ENCODE measurements around the gene MYDGF. TPM values are rescaled to one million over a fixed set of nuclear protein-coding genes. Genes with fewer than 3 reads are reported as not detected.

Gene MYDGF
- total RNA-seq, 1 donor from 2014 or later: 131 TPM

DNA sequence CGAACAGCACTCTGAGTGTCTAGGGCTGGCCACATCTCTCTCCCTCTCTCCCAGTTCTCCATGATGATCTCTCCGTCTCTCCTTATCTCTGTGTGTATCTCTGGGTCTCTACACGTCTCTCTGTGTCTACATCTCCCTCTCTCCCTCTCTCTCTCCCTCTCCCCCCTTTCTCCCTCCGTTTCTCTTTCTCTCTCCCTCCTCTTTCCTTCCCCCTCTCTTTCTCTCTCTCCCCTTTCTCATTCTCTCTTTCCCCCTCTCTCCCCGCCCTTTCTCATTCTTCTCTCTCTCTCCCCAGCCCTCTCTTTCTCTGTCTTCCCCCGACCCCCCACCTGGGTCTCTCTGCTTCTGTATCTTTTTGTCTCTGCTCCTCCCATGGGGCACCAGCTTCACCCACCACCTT lies 52.1 kb downstream of the MYDGF start:
- Histone ChIP-seq H3K9ac (ENCODE audit: low read length) (no peak overlapping the region), H3K9me3 (ENCODE audit: insufficient read depth, low read depth, low read length) (no peaks in the 10 kb centered on the region), H3K4me1 (ENCODE audit: insufficient read depth, low read length) (no peaks in the 10 kb centered on the region), H4K20me1 (ENCODE audit: insufficient read depth, low read length) (no peaks in the 10 kb centered on the region), H3K4me3 (ENCODE audit: insufficient read depth, low read depth, low read length) (no peak overlapping the region), H3K36me3 (ENCODE audit: insufficient read depth, low read length) (no peaks in the 10 kb centered on the region), H3K79me2 (ENCODE audit: insufficient read depth, low read length) (no peaks in the 10 kb centered on the region), H3K4me2 (ENCODE audit: low read length) (no peak overlapping the region), H3K27ac (ENCODE audit: low read depth, low read length) (no peak overlapping the region), H3K27me3 (ENCODE audit: insufficient read depth, low read length) (peaks cover 10% of the 10 kb centered on the region), H2AFZ (ENCODE audit: low read depth, low read length) (no peak overlapping the region)
- Mint-ChIP-seq H3K27me3 (ENCODE audit: low read depth, unreplicated experiment) (peaks cover 22% of the 10 kb centered on the region), H3K27ac (ENCODE audit: unreplicated experiment) (no peak overlapping the region), H3K4me3 (ENCODE audit: unreplicated experiment) (no peak overlapping the region), H3K4me1 (ENCODE audit: low read depth, unreplicated experiment) (no peaks in the 10 kb centered on the region), H3K36me3 (ENCODE audit: low read depth, unreplicated experiment) (no peaks in the 10 kb centered on the region), H3K9me3 (ENCODE audit: unreplicated experiment) (no peaks in the 10 kb centered on the region)
- DNase-seq (ENCODE audit: low read depth) (no peak), FAIRE-seq (no peak)
- TF ChIP-seq, protein P1, sequence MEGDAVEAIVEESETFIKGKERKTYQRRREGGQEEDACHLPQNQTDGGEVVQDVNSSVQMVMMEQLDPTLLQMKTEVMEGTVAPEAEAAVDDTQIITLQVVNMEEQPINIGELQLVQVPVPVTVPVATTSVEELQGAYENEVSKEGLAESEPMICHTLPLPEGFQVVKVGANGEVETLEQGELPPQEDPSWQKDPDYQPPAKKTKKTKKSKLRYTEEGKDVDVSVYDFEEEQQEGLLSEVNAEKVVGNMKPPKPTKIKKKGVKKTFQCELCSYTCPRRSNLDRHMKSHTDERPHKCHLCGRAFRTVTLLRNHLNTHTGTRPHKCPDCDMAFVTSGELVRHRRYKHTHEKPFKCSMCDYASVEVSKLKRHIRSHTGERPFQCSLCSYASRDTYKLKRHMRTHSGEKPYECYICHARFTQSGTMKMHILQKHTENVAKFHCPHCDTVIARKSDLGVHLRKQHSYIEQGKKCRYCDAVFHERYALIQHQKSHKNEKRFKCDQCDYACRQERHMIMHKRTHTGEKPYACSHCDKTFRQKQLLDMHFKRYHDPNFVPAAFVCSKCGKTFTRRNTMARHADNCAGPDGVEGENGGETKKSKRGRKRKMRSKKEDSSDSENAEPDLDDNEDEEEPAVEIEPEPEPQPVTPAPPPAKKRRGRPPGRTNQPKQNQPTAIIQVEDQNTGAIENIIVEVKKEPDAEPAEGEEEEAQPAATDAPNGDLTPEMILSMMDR (IDR thresholded peaks at IDR 0.05; ENCODE audit: insufficient read depth, low read depth, low read length): no peak
- TF ChIP-seq EZH2 (IDR thresholded peaks at IDR 0.05; ENCODE audit: insufficient read depth, low read length): no peak

DNA sequence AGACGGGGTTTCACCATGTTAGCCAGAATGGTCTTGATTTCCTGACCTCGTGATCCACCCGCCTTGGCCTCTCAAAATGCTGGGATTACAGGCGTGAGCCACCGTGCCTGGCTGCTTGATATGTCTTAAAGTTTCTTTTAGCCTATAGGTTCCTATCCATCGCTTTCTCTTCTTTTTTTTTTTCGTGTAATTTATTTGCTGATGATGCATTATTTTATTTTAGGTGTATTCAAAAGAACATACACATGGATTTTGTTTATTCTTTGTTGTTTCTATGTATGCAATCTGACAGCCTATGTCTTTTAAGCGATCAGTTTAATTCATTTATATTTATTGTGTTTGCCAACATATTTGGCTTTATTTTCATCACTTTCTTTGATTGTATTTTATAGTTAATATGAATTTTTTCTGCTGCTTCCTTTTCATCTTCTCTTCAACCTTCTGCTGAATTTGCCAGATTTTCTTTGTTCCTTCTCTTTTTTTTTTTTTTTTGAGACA lies 56.8 kb downstream of the MYDGF start:
- Histone ChIP-seq H3K27me3 (ENCODE audit: insufficient read depth, low read length) (peaks cover 15% of the 10 kb centered on the region), H2AFZ (ENCODE audit: low read depth, low read length) (no peak overlapping the region), H3K4me3 (ENCODE audit: insufficient read depth, low read depth, low read length) (no peak overlapping the region), H3K4me2 (ENCODE audit: low read length) (no peak overlapping the region), H3K36me3 (ENCODE audit: insufficient read depth, low read length) (no peaks in the 10 kb centered on the region), H3K79me2 (ENCODE audit: insufficient read depth, low read length) (no peaks in the 10 kb centered on the region), H3K9me3 (ENCODE audit: insufficient read depth, low read depth, low read length) (no peaks in the 10 kb centered on the region), H3K27ac (ENCODE audit: low read depth, low read length) (no peak overlapping the region), H3K4me1 (ENCODE audit: insufficient read depth, low read length) (no peaks in the 10 kb centered on the region), H3K9ac (ENCODE audit: low read length) (no peak overlapping the region), H4K20me1 (ENCODE audit: insufficient read depth, low read length) (no peaks in the 10 kb centered on the region)
- TF ChIP-seq, protein P1 (IDR thresholded peaks at IDR 0.05; ENCODE audit: insufficient read depth, low read depth, low read length): no peak
- no peak for TF ChIP-seq EZH2 (IDR thresholded peaks at IDR 0.05; ENCODE audit: insufficient read depth, low read length)
- Mint-ChIP-seq H3K27ac (ENCODE audit: unreplicated experiment) (no peak overlapping the region), H3K27me3 (ENCODE audit: low read depth, unreplicated experiment) (peaks cover 21% of the 10 kb centered on the region), H3K36me3 (ENCODE audit: low read depth, unreplicated experiment) (no peaks in the 10 kb centered on the region), H3K9me3 (ENCODE audit: unreplicated experiment) (no peaks in the 10 kb centered on the region), H3K4me1 (ENCODE audit: low read depth, unreplicated experiment) (no peaks in the 10 kb centered on the region), H3K4me3 (ENCODE audit: unreplicated experiment) (no peak overlapping the region)
- no peak for FAIRE-seq
- DNase-seq (ENCODE audit: low read depth): no peak

DNA sequence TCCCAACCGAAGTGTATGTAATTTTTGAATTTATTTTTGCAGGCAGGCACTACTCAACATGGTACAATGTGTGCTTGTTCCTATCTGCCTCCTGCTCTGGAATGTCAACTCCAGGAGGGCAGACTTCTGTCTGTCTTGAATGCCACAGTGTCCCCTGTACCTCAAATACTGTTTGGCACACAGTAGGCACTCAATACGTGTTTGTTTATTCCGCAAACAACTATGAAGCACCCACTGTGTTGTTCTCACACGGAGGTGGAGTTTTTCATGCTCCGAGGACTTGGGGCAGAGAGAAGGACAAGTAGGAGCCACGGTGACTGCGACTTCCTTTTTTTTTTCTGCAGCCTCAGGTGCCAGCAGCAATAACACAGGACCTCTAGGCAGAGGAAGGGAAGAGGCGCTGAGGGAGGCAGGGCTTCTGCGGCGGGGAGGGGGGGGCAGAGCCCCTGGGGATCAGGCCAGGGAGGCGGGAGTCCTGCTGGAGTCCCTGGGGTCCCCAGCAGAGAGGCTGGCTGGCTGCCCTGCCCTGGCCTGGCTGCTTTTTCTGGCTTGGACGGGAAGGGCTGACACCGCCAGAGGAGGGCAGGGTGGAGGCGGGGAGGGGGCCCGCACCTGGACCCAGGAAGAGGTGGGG lies 60.1 kb downstream of the MYDGF start:
- Histone ChIP-seq H2AFZ (ENCODE audit: low read depth, low read length) (peak overlapping the region; percentile 24), H4K20me1 (ENCODE audit: insufficient read depth, low read length) (no peaks in the 10 kb centered on the region), H3K27ac (ENCODE audit: low read depth, low read length) (no peak overlapping the region), H3K4me2 (ENCODE audit: low read length) (peak overlapping the region; percentile 15), H3K4me3 (ENCODE audit: insufficient read depth, low read depth, low read length) (no peak overlapping the region), H3K79me2 (ENCODE audit: insufficient read depth, low read length) (no peaks in the 10 kb centered on the region), H3K27me3 (ENCODE audit: insufficient read depth, low read length) (peaks cover 7% of the 10 kb centered on the region), H3K4me1 (ENCODE audit: insufficient read depth, low read length) (no peaks in the 10 kb centered on the region), H3K36me3 (ENCODE audit: insufficient read depth, low read length) (no peaks in the 10 kb centered on the region), H3K9me3 (ENCODE audit: insufficient read depth, low read depth, low read length) (no peaks in the 10 kb centered on the region), H3K9ac (ENCODE audit: low read length) (no peak overlapping the region)
- Mint-ChIP-seq H3K4me3 (ENCODE audit: unreplicated experiment) (no peak overlapping the region), H3K9me3 (ENCODE audit: unreplicated experiment) (no peaks in the 10 kb centered on the region), H3K4me1 (ENCODE audit: low read depth, unreplicated experiment) (no peaks in the 10 kb centered on the region), H3K27me3 (ENCODE audit: low read depth, unreplicated experiment) (peaks cover 13% of the 10 kb centered on the region), H3K27ac (ENCODE audit: unreplicated experiment) (no peak overlapping the region), H3K36me3 (ENCODE audit: low read depth, unreplicated experiment) (no peaks in the 10 kb centered on the region)
- DNase-seq (ENCODE audit: low read depth) (no peak), FAIRE-seq (no peak)
- no peak for TF ChIP-seq EZH2 (IDR thresholded peaks at IDR 0.05; ENCODE audit: insufficient read depth, low read length)
- TF ChIP-seq, protein P1 (IDR thresholded peaks at IDR 0.05; ENCODE audit: insufficient read depth, low read depth, low read length): no peak

All from astrocyte (in vitro differentiated cells and primary cell).